GM19463 (cell line): ENCODE results near the gene IRF2BPL.
A peak's percentile ranks its signal among the peaks of the same experiment; 100 is the strongest.

Experiments
- ATAC-seq: cut with Tn5 transposase; IDR thresholded peaks from one replicate; pipeline ENCODE4 v1.9.1; 2021; ENCODE audit warnings: mild to moderate bottlenecking, moderate library complexity; ENCODE audit not compliant: unreplicated experiment

IRF2BPL gene

DNA sequence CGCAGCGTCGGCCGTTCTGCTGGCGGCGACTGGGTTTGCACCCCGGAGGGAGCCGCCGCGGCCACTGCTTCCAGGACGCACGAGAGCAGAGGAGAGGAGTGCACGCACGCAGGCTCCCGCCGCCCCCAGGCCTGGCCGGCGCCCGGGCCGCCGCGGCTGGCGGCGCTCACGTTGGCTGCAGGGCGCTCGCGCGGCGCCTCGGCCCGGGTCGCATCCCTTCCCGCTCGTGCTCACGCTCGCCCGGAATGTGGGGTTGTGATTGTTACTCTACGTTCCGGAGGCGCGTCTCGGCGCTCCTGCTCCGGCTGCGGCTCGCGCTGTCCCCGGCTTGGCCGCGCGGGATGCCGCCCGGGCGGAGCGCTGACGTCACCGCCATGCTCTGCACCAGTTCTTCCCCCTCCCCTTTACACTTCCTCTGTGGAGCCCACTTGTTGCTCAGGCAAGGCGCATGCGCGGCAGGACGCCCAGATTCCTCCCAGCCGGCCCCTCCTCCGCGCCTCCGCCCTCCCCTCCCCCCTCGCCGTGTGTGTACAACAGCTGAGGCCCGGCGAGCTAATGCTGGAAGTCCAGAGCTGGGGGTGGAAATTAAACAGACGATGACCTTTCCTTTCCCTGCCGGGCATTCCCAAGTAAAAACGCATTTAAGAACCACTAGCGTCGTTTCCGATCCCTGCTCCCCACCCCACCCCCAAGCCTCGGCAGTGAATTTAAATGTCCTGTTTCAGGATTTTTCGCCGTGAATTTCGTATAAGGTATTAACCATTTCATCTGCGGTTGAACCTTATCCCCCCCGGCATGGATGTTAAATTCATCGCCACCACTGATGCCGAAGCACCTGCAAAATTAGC is at the start of gene IRF2BPL:
TSS of gene IRF2BPL (minus strand) at position 325 of the 848 bp plus-strand sequence. CDS start 916 bp downstream, outside the sequence.
- peak; percentile 65 for ATAC-seq

DNA sequence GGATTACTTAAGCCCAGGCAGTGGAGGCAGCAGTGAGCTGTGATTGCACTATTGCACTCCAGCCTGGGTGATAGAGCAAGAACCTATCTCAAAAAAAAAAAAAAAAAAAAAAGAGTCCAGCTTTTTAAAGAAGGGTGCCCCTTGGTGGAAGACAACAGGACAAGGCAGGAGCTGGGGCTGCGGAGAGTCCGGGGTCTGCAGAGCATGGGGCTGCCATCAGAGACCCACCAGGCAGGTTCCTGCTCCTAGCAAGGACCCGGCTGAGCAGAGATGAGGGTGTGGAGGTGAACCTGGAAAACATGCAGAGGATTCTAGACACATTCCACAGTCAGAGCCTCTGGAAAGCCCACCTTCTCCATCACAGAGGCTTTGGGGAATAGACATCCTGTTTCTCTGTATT is 48.5 kb upstream of the IRF2BPL start:
- ATAC-seq, result no peak

DNA sequence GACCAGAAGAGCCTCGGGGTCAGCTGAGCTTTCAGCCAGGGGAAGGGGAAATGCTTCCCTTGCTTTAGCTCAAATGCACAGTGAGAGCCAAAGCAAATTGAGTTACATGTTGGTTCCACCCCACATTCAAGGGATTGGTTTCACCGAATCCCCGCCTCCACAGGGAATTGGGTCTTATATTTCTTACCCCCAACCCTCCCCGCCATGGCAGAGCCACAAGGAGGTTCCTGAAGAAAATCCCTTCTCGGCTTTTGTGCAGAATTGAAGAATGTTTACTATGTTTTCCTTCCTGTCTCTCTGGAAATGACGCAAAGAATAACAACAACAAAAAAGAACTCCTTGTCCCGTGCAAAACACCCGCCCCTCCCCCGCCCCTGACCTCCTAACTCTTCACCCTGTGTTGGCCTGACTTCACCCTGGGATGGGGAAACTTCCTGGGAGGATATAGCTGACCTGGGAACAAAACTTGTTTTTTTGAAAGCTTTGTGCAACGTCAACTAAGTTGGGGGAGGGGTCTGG is 47.7 kb upstream of the IRF2BPL start:
- no peak for ATAC-seq

DNA sequence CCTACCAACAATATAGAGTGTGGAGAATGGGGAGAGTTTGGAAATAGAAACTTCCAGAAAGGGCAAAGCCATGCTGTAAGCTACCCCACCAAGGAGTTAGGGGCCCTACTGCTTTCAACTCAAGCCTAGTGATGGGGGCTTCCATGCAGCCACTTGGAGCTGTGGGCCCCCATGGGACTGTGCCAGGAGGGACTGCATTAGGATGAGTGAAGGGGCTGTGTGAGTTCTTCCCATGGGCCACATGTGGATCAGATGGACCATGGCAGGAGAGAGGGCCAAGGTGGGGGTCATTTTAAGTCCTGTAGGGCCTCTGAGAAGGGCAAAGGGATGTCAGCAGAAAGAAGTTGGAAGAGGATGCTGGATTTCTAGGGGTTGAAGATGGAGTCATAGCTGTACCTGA is 46.5 kb upstream of the IRF2BPL start:
- no peak for ATAC-seq

DNA sequence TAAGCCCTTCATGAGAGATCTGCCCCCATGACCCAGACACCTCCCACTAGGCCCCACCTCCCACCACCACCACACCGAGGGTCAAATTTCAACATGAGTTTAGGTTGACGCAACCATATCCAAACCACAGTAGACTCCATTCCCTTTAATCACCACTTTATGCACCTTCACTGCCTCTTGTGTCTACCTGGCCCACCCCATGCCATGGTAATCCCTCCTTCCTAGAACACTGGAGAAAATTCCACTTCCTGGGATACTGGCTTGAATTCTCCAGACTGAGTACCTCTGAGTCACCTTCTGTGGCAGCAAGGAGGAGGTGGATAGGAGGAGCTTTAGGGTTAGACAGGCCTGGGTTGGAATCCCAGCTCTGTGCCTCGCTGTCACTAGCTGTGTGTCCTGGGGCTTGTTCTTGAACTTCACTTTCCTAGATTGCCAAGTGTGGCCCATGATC is 43.5 kb upstream of the IRF2BPL start:
- no peak for ATAC-seq

DNA sequence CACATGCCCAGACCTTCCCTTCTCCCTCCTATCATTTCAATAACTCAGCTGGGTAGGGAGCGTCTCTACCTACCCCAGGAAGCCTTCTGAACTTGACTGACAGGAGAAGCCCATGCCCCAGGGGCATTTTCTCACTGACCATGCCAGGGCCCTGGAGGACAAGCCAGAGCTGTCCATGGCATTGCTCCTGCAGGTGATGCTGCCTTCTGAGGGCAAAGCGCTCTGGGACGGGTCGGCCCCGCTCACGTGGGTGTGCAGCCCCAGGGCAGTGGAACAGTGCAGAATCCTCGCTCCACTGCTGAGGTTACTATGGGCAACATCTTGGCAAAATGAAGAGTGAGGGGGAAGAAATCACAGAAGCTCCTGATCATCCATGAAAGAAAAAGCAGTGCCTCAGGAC is 41.0 kb upstream of the IRF2BPL start:
- no peak for ATAC-seq

DNA sequence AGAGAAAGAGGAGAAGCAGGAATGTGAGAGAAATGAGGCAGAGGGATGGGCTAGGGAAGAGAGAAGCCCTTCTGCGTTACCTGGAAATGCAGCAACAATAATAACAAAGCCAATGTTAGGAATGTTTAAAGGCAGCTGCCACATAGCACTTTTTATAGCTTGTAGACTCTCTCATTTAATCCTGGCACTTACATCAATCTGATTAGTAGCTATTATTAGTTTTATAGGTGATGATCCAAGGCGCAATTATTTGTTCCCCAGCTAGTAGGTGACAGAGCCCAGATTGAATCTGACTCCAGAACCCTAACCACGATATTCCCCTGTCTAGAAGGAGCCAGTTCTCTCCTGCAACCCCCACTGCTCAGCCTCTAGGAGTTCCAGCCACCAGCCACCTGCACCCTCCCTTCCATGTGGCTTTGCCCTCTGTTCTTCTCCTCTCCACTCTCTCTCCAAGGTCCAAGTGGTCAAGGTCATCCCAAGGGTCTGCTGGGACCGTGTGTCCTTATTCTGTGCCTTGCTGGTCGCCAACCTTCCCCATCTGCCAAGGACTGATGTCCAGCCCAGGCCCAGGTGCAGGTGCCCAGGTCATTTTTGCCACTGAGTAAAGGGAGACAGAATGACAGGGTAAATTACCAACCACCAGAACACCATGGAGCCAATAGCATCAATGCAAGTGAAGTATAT is 40.2 kb upstream of the IRF2BPL start:
- no peak for ATAC-seq

DNA sequence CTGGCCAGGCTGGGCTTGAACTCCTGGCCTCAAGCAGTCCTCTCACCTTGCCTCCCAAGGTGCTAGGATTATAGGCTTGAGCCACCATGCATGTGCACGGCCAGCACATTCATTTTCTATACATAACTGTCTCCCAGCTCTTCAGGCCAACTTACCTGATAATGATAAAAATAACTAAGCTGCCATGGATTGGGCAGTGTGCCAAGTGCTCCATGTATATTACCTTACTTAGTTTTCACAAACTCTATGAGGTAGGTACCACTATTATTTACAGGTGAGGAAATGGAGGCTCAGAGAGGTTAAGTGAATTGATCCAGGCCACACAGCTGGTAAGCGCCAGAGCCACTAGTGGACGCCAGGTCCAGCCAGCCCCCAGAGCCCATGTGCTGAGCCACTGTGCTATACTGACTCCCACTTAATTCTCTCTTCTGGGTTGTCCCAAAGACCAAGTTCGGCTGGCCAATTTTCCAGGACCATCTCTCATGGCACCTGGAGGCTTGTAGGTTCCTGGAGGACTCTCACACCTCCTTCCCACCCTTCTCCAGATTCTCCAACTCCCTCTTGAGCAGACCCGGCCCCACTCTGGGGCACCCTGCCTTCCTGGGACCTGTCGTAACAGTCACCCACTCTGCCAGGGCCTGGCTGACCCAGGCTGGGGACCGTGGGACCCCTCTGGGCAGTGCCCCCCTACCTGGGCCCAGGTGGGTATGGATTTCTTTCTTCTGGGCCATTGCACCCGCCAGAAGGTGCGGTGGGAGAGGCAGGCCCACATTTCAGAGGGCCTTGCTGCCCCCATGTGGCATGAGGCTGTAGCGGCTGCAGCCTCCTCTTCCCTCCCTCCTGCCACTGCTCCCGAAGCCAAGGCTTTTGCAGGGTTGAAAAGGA is 39.4 kb upstream of the IRF2BPL start:
- peak; percentile 77 for ATAC-seq

DNA sequence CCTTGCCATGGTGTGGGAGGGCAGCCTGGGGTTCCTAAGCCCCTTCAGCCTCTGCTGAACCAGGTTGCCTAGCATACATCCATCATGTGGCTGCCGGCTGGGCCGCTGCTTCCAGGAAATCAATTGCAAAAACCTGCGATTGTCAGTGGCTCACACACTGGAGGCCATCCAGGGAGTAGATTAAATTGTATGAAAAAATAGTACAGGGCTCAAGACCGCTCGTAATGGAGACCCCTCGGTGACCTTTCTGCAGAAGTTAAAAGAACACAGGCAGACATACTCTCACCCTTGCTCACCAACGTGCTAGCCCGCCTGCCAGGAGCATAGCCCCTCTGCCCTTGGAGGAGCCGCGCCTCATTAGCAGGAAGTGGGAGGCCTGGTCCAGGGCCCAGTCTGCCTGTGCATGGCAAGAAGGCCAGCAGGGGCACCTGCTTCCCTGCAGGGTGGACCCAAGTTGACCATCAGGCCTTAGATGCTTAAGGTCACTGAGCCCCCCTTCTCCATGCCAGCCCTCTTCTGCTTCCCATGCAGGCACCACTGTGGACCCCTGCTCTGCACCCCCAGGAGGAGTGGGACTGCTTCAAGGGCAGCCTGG is 38.2 kb upstream of the IRF2BPL start:
- no peak for ATAC-seq

DNA sequence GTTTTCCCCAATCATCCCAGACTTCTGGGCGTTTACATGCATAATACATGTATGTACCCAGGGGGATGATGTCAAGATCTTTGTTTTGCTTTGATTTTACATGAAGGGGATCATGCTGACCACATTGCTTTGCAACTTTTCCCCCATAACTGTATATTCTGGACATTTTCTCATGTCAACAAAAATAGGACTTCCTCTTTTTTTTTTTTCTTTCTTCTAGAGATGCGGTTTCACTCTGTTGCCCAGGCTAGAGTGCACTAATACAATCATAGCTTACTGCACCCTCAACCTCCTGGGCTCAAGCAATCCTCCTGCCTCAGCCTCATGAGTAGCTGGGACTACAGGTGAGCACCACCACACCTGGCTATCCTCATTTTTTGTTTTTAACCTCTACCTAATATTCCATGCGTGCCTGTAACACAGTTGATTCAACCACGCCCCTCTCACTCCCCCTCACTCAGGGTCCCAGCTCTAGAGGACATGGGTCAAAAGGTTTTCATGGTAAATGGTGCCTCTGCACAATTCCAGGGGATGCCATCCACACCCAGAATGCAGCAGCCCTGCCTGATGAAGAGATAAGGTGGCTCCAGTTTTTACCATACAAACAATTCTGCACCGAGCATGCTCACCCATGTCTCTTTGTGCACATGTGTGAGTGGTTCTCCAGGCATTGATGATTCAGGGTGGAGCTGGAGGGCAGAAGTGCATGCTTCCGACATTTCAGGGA is 37.5 kb upstream of the IRF2BPL start:
- no peak for ATAC-seq

DNA sequence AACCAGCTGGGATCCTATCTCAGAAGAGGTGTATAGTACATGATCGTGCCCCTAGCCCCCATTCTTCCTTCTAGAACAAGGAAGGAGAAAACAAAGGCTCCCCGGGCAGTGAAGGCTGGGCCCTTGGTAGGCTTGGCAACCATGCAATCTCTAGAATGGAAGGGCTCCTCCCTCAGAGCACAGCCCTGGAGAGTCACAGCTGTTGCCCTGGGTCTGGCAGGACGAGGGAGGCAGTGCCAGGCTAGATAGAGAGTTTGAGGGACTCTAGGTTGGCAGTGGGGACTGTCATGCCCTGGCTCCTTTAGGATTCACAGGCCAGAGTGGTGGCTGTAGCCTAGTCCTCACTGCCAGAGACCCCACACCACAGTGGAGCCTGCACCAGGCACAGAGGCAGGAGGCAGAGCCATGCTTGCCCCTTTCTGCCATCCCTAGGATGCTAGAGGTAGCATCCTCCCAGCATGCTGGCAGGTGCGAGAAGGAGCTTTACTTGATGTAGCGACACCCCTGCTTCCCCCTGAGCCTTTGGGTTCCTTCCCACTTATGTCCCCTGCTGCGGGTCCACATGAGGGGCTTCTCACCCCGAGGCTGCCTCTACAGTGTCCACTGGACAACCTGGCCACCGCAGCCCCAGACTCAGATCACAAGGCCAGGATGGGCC is 36.1 kb upstream of the IRF2BPL start:
- ATAC-seq, result no peak

DNA sequence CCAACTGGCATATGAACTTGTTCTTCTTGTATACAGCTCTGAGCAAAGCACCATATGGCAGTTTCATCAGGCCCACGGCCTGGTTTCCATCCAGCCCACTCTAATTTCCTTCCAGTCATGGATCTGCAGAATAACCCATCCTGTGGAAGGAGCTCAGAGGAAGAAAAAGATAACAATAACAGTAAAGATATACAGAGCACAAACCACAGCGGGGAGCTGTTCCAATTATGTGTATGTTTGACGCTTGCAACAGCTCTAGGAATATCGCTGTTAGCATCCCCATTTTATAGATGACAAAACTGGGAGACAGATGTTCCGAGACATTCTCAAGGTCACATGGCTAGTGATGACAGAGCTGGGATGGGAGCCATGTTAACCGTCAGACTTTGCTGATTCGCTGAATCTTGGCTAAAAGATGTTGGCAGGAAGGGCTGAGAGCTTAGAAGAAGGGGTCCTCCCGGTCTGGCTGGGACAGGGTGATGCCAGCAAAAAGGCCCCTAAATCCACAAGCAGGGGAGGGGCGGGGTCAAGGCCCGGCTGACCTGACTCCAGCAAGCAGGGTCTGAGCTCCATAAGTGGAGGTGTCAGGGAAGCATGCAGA is 35.2 kb upstream of the IRF2BPL start:
- no peak for ATAC-seq

DNA sequence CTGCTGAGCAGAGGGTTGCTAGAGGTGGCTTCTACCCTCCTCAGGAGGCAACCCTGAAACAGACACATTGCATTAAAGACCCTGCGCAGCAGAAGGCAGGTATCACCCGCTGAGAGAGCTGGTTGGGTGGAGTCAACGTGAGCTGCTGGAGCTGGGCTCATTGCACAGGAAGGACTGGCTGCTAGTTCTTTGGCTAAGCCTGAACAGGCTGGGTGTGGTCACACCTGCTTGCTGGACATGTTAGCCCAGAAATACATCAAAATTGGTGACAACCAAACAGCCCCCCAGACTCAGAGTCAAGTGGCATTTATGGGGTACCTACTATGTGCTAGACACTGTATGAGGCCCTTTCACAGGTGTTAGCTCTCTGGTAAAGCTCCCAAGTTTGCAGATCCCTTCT is 33.8 kb upstream of the IRF2BPL start:
- no peak for ATAC-seq

DNA sequence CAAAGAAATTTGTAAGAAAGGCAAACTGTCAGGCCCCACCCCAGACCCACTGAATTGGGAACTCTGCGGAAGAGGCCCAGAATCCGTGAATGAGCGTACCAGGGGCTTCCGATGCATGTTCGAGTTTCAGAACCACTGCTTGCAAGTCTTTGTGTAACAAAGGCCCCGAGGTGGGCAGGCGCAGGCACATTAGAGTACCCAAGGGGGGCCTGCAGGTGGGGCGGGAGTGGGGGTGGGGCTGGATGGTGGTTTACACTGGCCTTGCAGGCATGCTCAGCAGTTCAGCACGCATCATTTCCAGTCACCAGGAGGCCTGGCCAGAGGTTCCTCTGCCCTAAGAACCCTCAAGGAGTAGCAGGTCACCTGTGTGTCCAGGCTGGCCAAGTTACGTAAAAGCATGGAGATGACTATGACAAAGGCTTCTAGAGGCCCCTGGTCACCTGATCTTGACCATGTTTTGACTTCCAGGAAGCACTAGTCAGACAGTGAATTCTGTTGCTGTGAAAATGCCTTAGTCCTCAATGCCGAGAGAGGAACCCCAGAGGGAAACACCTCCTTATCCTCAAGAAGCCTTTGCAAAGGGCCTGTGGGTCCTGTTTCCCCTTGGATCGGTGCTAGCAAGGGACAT is 33.2 kb upstream of the IRF2BPL start:
- ATAC-seq, result no peak

DNA sequence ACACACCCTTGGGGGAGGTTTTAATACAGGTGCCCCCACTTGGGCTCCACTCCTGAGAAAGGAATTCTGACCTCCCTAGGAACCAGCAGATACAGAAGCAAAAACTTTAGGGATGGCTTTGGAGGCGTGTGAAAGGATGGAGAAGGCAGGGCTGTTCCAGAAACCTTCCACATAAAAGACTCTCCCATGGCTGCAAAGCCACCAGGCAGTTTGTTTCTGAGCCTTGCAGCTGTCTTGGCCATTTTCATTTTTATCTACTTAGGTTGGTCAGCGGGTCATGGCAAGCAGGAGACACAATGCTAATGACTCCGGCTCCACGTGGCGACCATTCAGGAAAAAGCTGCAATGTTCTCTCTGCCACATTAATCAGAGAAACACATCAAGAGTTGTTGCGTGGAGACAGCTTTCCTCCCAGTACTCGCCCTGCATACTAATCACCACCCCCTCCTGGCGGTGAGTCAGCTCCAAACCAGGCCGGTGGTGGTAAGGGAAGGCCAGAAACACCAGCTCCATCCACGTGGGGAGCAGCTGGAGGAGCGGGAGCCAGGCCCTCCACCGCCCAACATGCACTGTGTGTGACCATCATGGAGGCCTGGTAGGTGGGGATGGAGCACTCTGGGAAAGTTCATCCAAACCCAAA is 30.9 kb upstream of the IRF2BPL start:
- no peak for ATAC-seq

DNA sequence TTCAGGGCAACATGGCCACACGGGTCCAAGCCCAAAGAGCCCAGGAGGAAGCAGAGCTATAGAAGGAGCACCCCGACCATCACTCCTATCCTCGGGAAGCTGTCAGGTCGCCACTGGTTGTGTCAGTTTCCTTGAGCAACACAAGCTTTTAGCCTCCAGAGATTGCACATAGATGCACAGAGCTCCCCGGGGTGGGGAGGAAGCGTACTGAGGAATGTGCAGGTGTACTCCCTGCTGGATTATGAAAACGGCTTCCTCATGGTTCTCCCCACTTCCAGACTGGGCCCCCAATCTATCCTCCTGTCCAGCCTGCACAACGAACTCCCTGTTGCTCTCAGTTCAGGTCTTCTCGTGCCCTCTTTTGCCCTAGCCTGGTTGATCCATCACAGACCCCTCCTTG is 30.3 kb upstream of the IRF2BPL start:
- ATAC-seq, result no peak

DNA sequence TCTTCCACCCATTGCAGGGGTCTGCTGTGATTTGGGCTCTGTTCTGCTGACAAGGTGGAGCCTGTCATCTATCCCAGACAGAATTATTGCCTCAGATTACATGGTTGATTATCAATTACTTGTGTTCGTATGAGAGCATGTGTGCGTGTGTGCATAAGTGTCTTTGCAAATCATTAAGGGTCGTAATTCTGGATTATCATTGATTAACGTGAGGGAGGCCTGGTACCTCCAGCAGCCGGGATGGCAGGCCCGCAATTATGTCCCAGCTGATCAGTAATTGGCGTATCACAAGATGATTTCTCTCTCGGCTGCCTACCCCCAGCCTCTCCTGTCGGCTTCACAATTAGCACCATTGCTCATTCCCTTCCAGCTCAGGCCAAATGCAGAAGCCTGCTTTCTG is 29.6 kb upstream of the IRF2BPL start:
- ATAC-seq, result no peak

DNA sequence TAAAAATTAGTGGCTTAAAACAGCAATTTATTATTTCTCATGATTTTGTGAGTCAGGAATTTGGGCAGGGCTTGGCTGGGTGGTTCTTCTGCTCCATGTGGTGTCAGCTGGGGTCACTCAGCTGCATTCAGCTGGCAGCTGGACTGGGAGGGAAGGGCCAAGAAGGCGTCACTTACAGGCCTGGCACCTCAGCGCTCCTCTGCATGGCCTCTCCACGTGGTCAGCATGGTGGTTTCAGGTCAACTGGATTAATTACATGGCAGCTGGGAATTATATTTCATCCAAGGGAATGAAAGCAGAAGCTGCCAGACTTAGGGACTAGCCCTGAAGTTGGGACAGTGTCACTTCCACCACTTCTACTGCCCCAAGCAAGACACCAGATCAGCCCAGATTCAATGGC is 27.5 kb upstream of the IRF2BPL start:
- ATAC-seq, result no peak
